ENCODE results near the gene MGAT4C.

The MGAT4C gene

GRCh38 chr12:86230516-86231146 lies 25.6 kb downstream of the MGAT4C start:
- no peak for TF ChIP-seq CTCF (IDR thresholded peaks at IDR 0.05; ENCODE audit: control insufficient read depth, extremely low read depth, insufficient read depth)
- no peak for DNase-seq (ENCODE audit: low read depth)
- H3K4me3 ChIP-seq (ENCODE audit: low read depth, low read length), result no peak overlapping the region

- no peak for TF ChIP-seq CTCF (IDR thresholded peaks at IDR 0.05; ENCODE audit: control insufficient read depth, extremely low read depth, insufficient read depth)
- no peak for DNase-seq (ENCODE audit: low read depth)
- H3K4me3 ChIP-seq (ENCODE audit: low read depth, low read length), result no peak overlapping the region
Measured at GRCh38 chr12:86229772-86230171, 26.4 kb downstream of the MGAT4C start.

GRCh38 chr12:86228656-86229055 lies 27.5 kb downstream of the MGAT4C start:
- no peak overlapping the region for H3K4me3 ChIP-seq (ENCODE audit: low read depth, low read length)
- no peak for TF ChIP-seq CTCF (IDR thresholded peaks at IDR 0.05; ENCODE audit: control insufficient read depth, extremely low read depth, insufficient read depth)
- DNase-seq (ENCODE audit: low read depth), result no peak

GRCh38 chr12:86226481-86226880 lies 29.7 kb downstream of the MGAT4C start:
- no peak for TF ChIP-seq CTCF (IDR thresholded peaks at IDR 0.05; ENCODE audit: control insufficient read depth, extremely low read depth, insufficient read depth)
- DNase-seq (ENCODE audit: low read depth), result no peak
- H3K4me3 ChIP-seq (ENCODE audit: low read depth, low read length), result no peak overlapping the region

GRCh38 chr12:86216591-86216990 lies 39.6 kb downstream of the MGAT4C start:
- H3K4me3 ChIP-seq (ENCODE audit: low read depth, low read length), result no peak overlapping the region
- no peak for DNase-seq (ENCODE audit: low read depth)
- TF ChIP-seq CTCF (IDR thresholded peaks at IDR 0.05; ENCODE audit: control insufficient read depth, extremely low read depth, insufficient read depth), result no peak

GRCh38 chr12:86213012-86213411 lies 43.2 kb downstream of the MGAT4C start:
- no peak for DNase-seq (ENCODE audit: low read depth)
- no peak for TF ChIP-seq CTCF (IDR thresholded peaks at IDR 0.05; ENCODE audit: control insufficient read depth, extremely low read depth, insufficient read depth)

More at GRCh38 chr12:86213012-86213411, 43.2 kb downstream of the MGAT4C start:
- H3K4me3 ChIP-seq (ENCODE audit: low read depth, low read length), result no peak overlapping the region
